OCI-LY3 (cell line): Measurements from ENCODE around the gene RASSF7.

Source experiments
- H2AFZ ChIP-seq: fragments of 200-600, 300-600 bp; shearing (Covaris generic); 2 replicates; pipeline ENCODE4 v1.6.0; 2014; ENCODE audit warnings: antibody characterized with exemption, low read depth, low read length
- H3K27ac ChIP-seq: fragments of 200-600, 300-600 bp; sonication (generic); 2 replicates; pipeline ENCODE4 v1.5.1; 2014; ENCODE audit warnings: mild to moderate bottlenecking, low read length, moderate library complexity, mixed read lengths
- H3K27me3 ChIP-seq: fragments of 200-600, 300-600 bp; sonication (generic); 2 replicates; pipeline ENCODE4 v1.6.1; 2014; ENCODE audit warnings: low read depth, low read length, mixed read lengths
- H3K36me3 ChIP-seq: fragments of 200-600, 300-600 bp; sonication (generic); replicated peaks from 2 replicates; pipeline ENCODE3; 2014; ENCODE audit warnings: low read depth, low read length, mixed read lengths
- H3K4me1 ChIP-seq: fragments of 300-600, 200-600 bp; sonication (generic); 2 replicates; pipeline ENCODE4 v1.6.1; 2014; ENCODE audit warnings: low read length, mixed read lengths
- H3K4me2 ChIP-seq: fragments of 200-600, 300-600 bp; sonication (generic); 2 replicates; pipeline ENCODE4 v1.6.1; 2014; ENCODE audit warnings: low read length, mixed read lengths
- H3K4me3 ChIP-seq: fragments of 300-600, 200-600 bp; sonication (generic); 2 replicates; pipeline ENCODE4 v1.5.1; 2014; ENCODE audit warnings: antibody characterized with exemption, mild to moderate bottlenecking, low read length, moderate library complexity
- H3K79me2 ChIP-seq: fragments of 300-600, 200-600 bp; shearing (Covaris generic); 2 replicates; pipeline ENCODE4 v1.6.1; 2014; ENCODE audit warnings: mild to moderate bottlenecking, low read length, mixed read lengths
- H3K9ac ChIP-seq: fragments of 300-600, 200-600 bp; shearing (Covaris generic); 2 replicates; pipeline ENCODE4 v1.6.0; 2014; ENCODE audit warnings: mild to moderate bottlenecking, low read length, moderate library complexity
- H3K9me3 ChIP-seq: fragments of 200-600, 300-600 bp; shearing (Covaris generic); 2 replicates; pipeline ENCODE4 v1.6.1; 2014; ENCODE audit warnings: low read length, mixed read lengths; ENCODE audit not compliant: insufficient read depth
- H4K20me1 ChIP-seq: fragments of 200-600, 300-600 bp; sonication (generic); 2 replicates; pipeline ENCODE4 v1.6.1; 2016; ENCODE audit warnings: low read length, mixed read lengths; ENCODE audit not compliant: insufficient read depth
- EZH2phosphoT487 ChIP-seq: fragments of 200-600 bp; shearing (Covaris generic); IDR thresholded peaks from 2 replicates; pipeline ENCODE4 v1.6.1; 2018; ENCODE audit warnings: antibody characterized with exemption, mixed run types, low read depth
- TF ChIP-seq, protein P1 (sequence below): fragments of 200-600, 300-600 bp; sonication (generic); IDR thresholded peaks from 2 replicates; pipeline ENCODE4 v1.5.1; 2014; ENCODE audit warnings: antibody characterized with exemption, low read length, low read depth

The RASSF7 gene

DNA sequence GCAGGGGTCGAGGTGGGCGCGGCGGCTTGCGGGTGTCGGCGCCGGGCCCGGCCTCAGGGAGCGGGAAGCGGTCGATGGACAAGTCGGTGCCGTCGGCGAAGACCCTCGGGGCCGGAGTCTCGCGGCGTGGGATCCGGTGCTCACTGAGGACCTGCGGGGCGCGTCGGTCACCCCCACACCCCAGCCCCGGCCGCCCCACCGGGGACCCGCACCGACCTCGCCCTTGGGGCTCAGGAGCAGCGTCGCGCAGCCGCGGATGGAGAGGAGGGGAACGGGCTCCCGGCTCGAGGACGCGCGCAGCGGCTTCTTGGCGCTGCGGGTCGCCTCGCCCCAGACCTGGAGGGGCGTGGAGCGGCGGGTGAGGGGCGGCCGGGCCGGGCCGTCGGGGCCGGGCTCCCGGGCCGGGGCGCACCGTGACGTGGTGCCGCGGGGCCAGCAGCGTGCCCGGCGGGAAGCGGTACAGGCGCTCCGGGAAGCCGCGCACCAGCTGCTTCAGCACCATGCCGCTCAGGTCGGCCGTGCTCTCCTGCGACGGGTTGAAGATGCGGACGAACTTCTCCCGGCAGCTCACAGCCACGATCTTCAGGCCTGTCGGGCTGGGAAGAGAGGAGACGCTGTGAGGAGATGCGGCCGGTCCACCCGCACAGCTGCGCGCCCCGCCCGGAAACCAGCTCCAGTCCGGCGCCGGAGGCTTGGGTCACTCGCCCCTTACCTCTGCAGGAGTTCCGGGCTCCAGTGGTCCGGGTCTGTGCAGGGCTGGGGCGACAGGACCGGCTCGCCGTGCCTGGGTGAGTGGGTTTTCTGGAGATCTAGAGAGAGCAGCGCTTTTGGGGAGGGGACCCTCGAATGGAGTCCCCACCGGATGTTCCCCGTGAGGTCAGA lies 4.7 kb upstream of the RASSF7 start:
- Histone ChIP-seq H3K4me2 (no peak overlapping the region), H3K79me2 (no peaks in the 10 kb centered on the region), H3K4me1 (peaks cover 18% of the 10 kb centered on the region), H2AFZ (no peak overlapping the region), H4K20me1 (no peaks in the 10 kb centered on the region), H3K27me3 (no peaks in the 10 kb centered on the region), H3K9me3 (no peaks in the 10 kb centered on the region), H3K36me3 (no peaks in the 10 kb centered on the region), H3K4me3 (no peak overlapping the region), H3K27ac (no peak overlapping the region), H3K9ac (no peak overlapping the region)
- TF ChIP-seq, protein P1, sequence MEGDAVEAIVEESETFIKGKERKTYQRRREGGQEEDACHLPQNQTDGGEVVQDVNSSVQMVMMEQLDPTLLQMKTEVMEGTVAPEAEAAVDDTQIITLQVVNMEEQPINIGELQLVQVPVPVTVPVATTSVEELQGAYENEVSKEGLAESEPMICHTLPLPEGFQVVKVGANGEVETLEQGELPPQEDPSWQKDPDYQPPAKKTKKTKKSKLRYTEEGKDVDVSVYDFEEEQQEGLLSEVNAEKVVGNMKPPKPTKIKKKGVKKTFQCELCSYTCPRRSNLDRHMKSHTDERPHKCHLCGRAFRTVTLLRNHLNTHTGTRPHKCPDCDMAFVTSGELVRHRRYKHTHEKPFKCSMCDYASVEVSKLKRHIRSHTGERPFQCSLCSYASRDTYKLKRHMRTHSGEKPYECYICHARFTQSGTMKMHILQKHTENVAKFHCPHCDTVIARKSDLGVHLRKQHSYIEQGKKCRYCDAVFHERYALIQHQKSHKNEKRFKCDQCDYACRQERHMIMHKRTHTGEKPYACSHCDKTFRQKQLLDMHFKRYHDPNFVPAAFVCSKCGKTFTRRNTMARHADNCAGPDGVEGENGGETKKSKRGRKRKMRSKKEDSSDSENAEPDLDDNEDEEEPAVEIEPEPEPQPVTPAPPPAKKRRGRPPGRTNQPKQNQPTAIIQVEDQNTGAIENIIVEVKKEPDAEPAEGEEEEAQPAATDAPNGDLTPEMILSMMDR = no peak
- TF ChIP-seq EZH2phosphoT487 = no peak

GRCh38 chr11:556662-557256 lies 4.0 kb upstream of the RASSF7 start:
- Histone ChIP-seq H3K36me3 (no peaks in the 10 kb centered on the region), H3K27ac (no peak overlapping the region), H4K20me1 (peaks cover 2% of the 10 kb centered on the region; the same call in 1 of the 2 replicates), H3K4me2 (no peak overlapping the region), H3K4me3 (no peak overlapping the region), H3K9me3 (no peaks in the 10 kb centered on the region), H2AFZ (no peak overlapping the region), H3K4me1 (peaks cover 20% of the 10 kb centered on the region), H3K9ac (no peak overlapping the region), H3K79me2 (peaks cover 4% of the 10 kb centered on the region; the same call in 1 of the 2 replicates), H3K27me3 (no peaks in the 10 kb centered on the region)
- TF ChIP-seq EZH2phosphoT487 = no peak
- TF ChIP-seq, protein P1 = no peak

- H3K4me3 ChIP-seq = no peak overlapping the region
- H4K20me1 ChIP-seq = peaks cover 4% of the 10 kb centered on the region; the same call in 1 of the 2 replicates
- H3K27me3 ChIP-seq = no peaks in the 10 kb centered on the region
- peaks cover 23% of the 10 kb centered on the region for H3K4me1 ChIP-seq
- no peak overlapping the region for H2AFZ ChIP-seq
- no peak overlapping the region for H3K27ac ChIP-seq
- H3K79me2 ChIP-seq = peaks cover 7% of the 10 kb centered on the region; the same call in 1 of the 2 replicates
- no peak overlapping the region for H3K4me2 ChIP-seq
- H3K9me3 ChIP-seq = no peaks in the 10 kb centered on the region
- no peaks in the 10 kb centered on the region for H3K36me3 ChIP-seq
- H3K9ac ChIP-seq = no peak overlapping the region
- TF ChIP-seq, protein P1 = no peak
- no peak for TF ChIP-seq EZH2phosphoT487
Observed at GRCh38 chr11:557328-558132, 3.2 kb upstream of the RASSF7 start.
